H9 (cell line): ENCODE results near the gene BANF1. TPM values are rescaled to one million over a fixed set of nuclear protein-coding genes. Genes with fewer than 3 reads are reported as not detected.

ENCODE experiments used
- DNase-seq: peaks from one replicate; pipeline ENCODE4 v3.0.0-alpha.2; 2017
- H2AFZ ChIP-seq: one replicate; pipeline ENCODE4 v1.6.1; 2013; ENCODE audit warnings: mild to moderate bottlenecking, low read length, control low read depth, moderate library complexity
- H2AK5ac ChIP-seq: 2 replicates; pipeline ENCODE4 v1.6.1; 2013; ENCODE audit warnings: low read length, control low read depth, mixed read lengths; ENCODE audit not compliant: insufficient read length
- H2BK120ac ChIP-seq: one replicate; pipeline ENCODE4 v1.6.1; 2013; ENCODE audit warnings: low read depth, mild to moderate bottlenecking, low read length, control low read depth, inconsistent platforms; ENCODE audit not compliant: poor library complexity, severe bottlenecking
- H2BK12ac ChIP-seq: 2 replicates; pipeline ENCODE4 v1.6.1; 2013; ENCODE audit warnings: low read length, control low read depth, mixed read lengths, low read depth; ENCODE audit not compliant: insufficient read length
- H2BK15ac ChIP-seq: 2 replicates; pipeline ENCODE4 v1.6.1; 2013; ENCODE audit warnings: low read depth, low read length, control low read depth
- H2BK20ac ChIP-seq: one replicate; pipeline ENCODE4 v1.6.1; 2013; ENCODE audit warnings: low read depth, mild to moderate bottlenecking, low read length, control low read depth, inconsistent platforms; ENCODE audit not compliant: poor library complexity, severe bottlenecking
- H2BK5ac ChIP-seq: 2 replicates; pipeline ENCODE4 v1.6.1; 2013; ENCODE audit warnings: low read length, control low read depth, mixed read lengths; ENCODE audit not compliant: insufficient read length
- H3K14ac ChIP-seq: 2 replicates; pipeline ENCODE4 v1.6.1; 2013; ENCODE audit warnings: low read length, control low read depth; ENCODE audit not compliant: insufficient read depth
- H3K18ac ChIP-seq: 2 replicates; pipeline ENCODE4 v1.6.1; 2013; ENCODE audit warnings: low read depth, mild to moderate bottlenecking, mixed read lengths, low read length, control low read depth; ENCODE audit not compliant: insufficient read length
- H3K23ac ChIP-seq: 2 replicates; pipeline ENCODE4 v1.6.1; 2013; ENCODE audit warnings: low read length, control low read depth, mixed read lengths, low read depth; ENCODE audit not compliant: insufficient read length
- H3K23me2 ChIP-seq: 2 replicates; pipeline ENCODE4 v1.6.1; 2013; ENCODE audit warnings: low read depth, mild to moderate bottlenecking, mixed read lengths, low read length, control low read depth; ENCODE audit not compliant: insufficient read length, poor library complexity, severe bottlenecking
- H3K27ac ChIP-seq: 2 replicates; pipeline ENCODE4 v1.5.1; 2013; ENCODE audit warnings: low read length, control low read depth, mixed read lengths, low read depth; ENCODE audit not compliant: insufficient read length
- H3K27me3 ChIP-seq: 2 replicates; pipeline ENCODE4 v1.6.1; 2013; ENCODE audit warnings: low read length, control low read depth, inconsistent platforms; ENCODE audit not compliant: insufficient read depth
- H3K4ac ChIP-seq: 2 replicates; pipeline ENCODE4 v1.6.1; 2013; ENCODE audit warnings: low read depth, mild to moderate bottlenecking, control low read depth, inconsistent platforms, low read length, moderate library complexity
- H3K4me1 ChIP-seq: 2 replicates; pipeline ENCODE4 v1.6.1; 2013; ENCODE audit warnings: low read length, control low read depth, inconsistent platforms; ENCODE audit not compliant: insufficient read depth
- H3K4me2 ChIP-seq: 2 replicates; pipeline ENCODE4 v1.6.1; 2013; ENCODE audit warnings: low read length, control low read depth, mixed read lengths; ENCODE audit not compliant: insufficient read length, insufficient read depth
- H3K56ac ChIP-seq: 2 replicates; pipeline ENCODE4 v1.6.1; 2013; ENCODE audit warnings: low read depth, mild to moderate bottlenecking, mixed read lengths, low read length, control low read depth; ENCODE audit not compliant: insufficient read length
- H3K79me1 ChIP-seq: 2 replicates; pipeline ENCODE4 v1.6.1; 2013; ENCODE audit warnings: low read depth, mild to moderate bottlenecking, moderate library complexity, low read length, control low read depth, inconsistent platforms; ENCODE audit not compliant: insufficient read depth, poor library complexity, severe bottlenecking
- H3K79me2 ChIP-seq: 2 replicates; pipeline ENCODE4 v1.6.1; 2013; ENCODE audit warnings: low read length, control low read depth, inconsistent platforms; ENCODE audit not compliant: insufficient read depth
- H3K9ac ChIP-seq: 2 replicates; pipeline ENCODE4 v1.6.1; 2013; ENCODE audit warnings: low read length, control low read depth, mixed read lengths; ENCODE audit not compliant: insufficient read length; ENCODE audit errors: extremely low read depth
- H3K9me3 ChIP-seq: one replicate; pipeline ENCODE4 v1.6.1; 2013; ENCODE audit warnings: low read depth, low read length, inconsistent platforms; ENCODE audit not compliant: control insufficient read depth
- H3T11ph ChIP-seq: one replicate; pipeline ENCODE4 v1.6.1; 2013; ENCODE audit warnings: mild to moderate bottlenecking, low read length, control low read depth, inconsistent platforms
- H4K20me1 ChIP-seq: one replicate; pipeline ENCODE4 v1.6.1; 2013; ENCODE audit not compliant: control insufficient read depth, insufficient read length, insufficient read depth
- H4K5ac ChIP-seq: 2 replicates; pipeline ENCODE4 v1.6.1; 2013; ENCODE audit warnings: low read depth, mild to moderate bottlenecking, mixed read lengths, low read length, control low read depth; ENCODE audit not compliant: insufficient read length
- H4K8ac ChIP-seq: replicated peaks from 2 replicates; pipeline ENCODE4 v1.6.1; 2013; ENCODE audit warnings: low read length, control low read depth, mixed read lengths, low read depth; ENCODE audit not compliant: insufficient read length
- H4K91ac ChIP-seq: 2 replicates; pipeline ENCODE4 v1.6.1; 2013; ENCODE audit warnings: low read depth, mild to moderate bottlenecking, moderate library complexity, mixed read lengths, low read length, control low read depth; ENCODE audit not compliant: insufficient read length
- H3K27ac Mint-ChIP-seq, 3 experiments: 2 replicates in 2 of 3; 3 replicates in 1 of 3; pipeline ENCODE4 v1.8.0; 2020 to 2021; ENCODE audit warnings: mixed read lengths in 3 of 3, mild to moderate bottlenecking in 1 of 3, moderate library complexity in 1 of 3
- H3K27me3 Mint-ChIP-seq: 2 replicates; pipeline ENCODE4 v1.8.0; 2021; ENCODE audit warnings: low read depth, mild to moderate bottlenecking, moderate library complexity, mixed read lengths
- H3K36me3 Mint-ChIP-seq, 3 experiments: 2 replicates in 2 of 3; 3 replicates in 1 of 3; pipeline ENCODE4 v1.8.0; 2020 to 2021; ENCODE audit warnings: low read depth in 3 of 3, mixed read lengths in 3 of 3; ENCODE audit not compliant: insufficient read depth in 1 of 3
- H3K4me1 Mint-ChIP-seq, 2 experiments: 2 replicates each; pipeline ENCODE4 v1.8.0; 2020; ENCODE audit warnings: mixed read lengths in 2 of 2
- H3K4me3 Mint-ChIP-seq, 2 experiments: 2 replicates in 1 of 2; 3 replicates in 1 of 2; pipeline ENCODE4 v1.8.0; 2020 to 2021; ENCODE audit warnings: mild to moderate bottlenecking in 2 of 2, mixed read lengths in 2 of 2, moderate library complexity in 1 of 2
- H3K9me3 Mint-ChIP-seq, 2 experiments: 2 replicates in 1 of 2; 3 replicates in 1 of 2; pipeline ENCODE4 v1.8.0; 2020; ENCODE audit warnings: mild to moderate bottlenecking in 2 of 2, mixed read lengths in 2 of 2, moderate library complexity in 1 of 2
- WGBS: extraction: QIAGEN DNeasy Blood & Tissue Kit; methylation state at CpG from one replicate; pipeline ENCODE4 v1.1.7; 2013; ENCODE audit warnings: missing lambda C conversion rate, low lambda C conversion rate, mixed read lengths; ENCODE audit not compliant: insufficient read length; ENCODE audit errors: extremely low coverage; 5-methylcytosine and 5-hydroxymethylcytosine counted together
- total RNA-seq: library from RNA; stranded (reverse); gene quantifications from 2 replicates; pipeline ENCODE4 v1.2.1, GENCODE V29; 2021
- TF ChIP-seq, protein P1 (sequence below): fragments of 200-600 bp; sonication (generic); conservative IDR thresholded peaks from 3 replicates; pipeline ENCODE4 v1.8.0; 2021; ENCODE audit warnings: antibody characterized with exemption, mild to moderate bottlenecking

The BANF1 gene
- total RNA-seq, 1 experiment from 2014 or later = 346 TPM

DNA sequence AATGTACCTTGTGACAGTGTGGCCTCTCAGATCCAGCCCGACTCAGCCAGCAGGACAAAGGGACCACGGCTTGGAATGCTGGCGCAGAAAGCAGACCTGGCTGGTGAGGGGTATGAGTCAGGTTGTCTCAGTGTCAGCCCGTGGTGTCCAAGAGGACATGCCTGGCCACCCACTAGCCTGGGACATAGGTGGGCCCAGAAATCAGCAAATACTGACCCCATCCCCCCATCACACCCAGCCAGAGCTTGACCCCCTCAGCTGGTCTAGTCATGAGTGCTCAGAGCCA is 4.5 kb downstream of the BANF1 start:
- Histone ChIP-seq H3K18ac (no peak overlapping the region), H2BK12ac (no peak overlapping the region), H2AK5ac (no peak overlapping the region), H3T11ph (no peak overlapping the region), H3K56ac (no peak overlapping the region), H4K20me1 (no peaks in the 10 kb centered on the region), H4K8ac (no peak overlapping the region), H3K27me3 (peaks cover 4% of the 10 kb centered on the region; the same call in 1 of the 2 replicates), H2AFZ (no peak overlapping the region), H4K5ac (no peak overlapping the region), H3K79me2 (peaks cover 3% of the 10 kb centered on the region; the same call in 1 of the 2 replicates), H2BK120ac (no peak overlapping the region), H3K23ac (no peak overlapping the region), H2BK5ac (no peak overlapping the region), H3K4ac (no peak overlapping the region), H3K9ac (no peak overlapping the region), H3K27ac (no peak overlapping the region), H3K79me1 (no peaks in the 10 kb centered on the region), H3K23me2 (peaks cover 9% of the 10 kb centered on the region), H3K4me2 (no peak overlapping the region), H2BK15ac (no peak overlapping the region), H3K9me3 (no peaks in the 10 kb centered on the region), H4K91ac (no peak overlapping the region), H3K14ac (no peak overlapping the region; the same call in 1 of the 2 replicates), H3K4me1 (no peaks in the 10 kb centered on the region), H2BK20ac (no peak overlapping the region)
- no peaks in the 10 kb centered on the region for H3K9me3 Mint-ChIP-seq
- H3K27ac Mint-ChIP-seq = peak overlapping the region; percentile 65 to 91 (median 84); a peak in 2 of 7 replicates
- H3K4me1 Mint-ChIP-seq = peaks cover 24 to 37% of the 10 kb centered on the region in 2 experiments
- TF ChIP-seq, protein P1, sequence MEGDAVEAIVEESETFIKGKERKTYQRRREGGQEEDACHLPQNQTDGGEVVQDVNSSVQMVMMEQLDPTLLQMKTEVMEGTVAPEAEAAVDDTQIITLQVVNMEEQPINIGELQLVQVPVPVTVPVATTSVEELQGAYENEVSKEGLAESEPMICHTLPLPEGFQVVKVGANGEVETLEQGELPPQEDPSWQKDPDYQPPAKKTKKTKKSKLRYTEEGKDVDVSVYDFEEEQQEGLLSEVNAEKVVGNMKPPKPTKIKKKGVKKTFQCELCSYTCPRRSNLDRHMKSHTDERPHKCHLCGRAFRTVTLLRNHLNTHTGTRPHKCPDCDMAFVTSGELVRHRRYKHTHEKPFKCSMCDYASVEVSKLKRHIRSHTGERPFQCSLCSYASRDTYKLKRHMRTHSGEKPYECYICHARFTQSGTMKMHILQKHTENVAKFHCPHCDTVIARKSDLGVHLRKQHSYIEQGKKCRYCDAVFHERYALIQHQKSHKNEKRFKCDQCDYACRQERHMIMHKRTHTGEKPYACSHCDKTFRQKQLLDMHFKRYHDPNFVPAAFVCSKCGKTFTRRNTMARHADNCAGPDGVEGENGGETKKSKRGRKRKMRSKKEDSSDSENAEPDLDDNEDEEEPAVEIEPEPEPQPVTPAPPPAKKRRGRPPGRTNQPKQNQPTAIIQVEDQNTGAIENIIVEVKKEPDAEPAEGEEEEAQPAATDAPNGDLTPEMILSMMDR = no peak
- no peak overlapping the region for H3K4me3 Mint-ChIP-seq
- no peaks in the 10 kb centered on the region; the same call in 1 of the 2 replicates for H3K27me3 Mint-ChIP-seq
- H3K36me3 Mint-ChIP-seq = peaks cover 11 to 32% (median 23%) of the 10 kb centered on the region in 3 experiments
- DNase-seq = no peak
- WGBS = no CpG with 5 or more reads among the region's 4 CpGs
